K562 (cell line): ENCODE data around the gene MEIOB.

Experiments
- BHLHE40 ChIP-seq: IDR thresholded peaks from 2 replicates; pipeline ENCODE4 v1.6.1; 2011; ENCODE audit warnings: low read length, improper control_type of control experiment
- CREB1 ChIP-seq, 2 experiments: sonication (generic) in 1 of 2; formaldehyde crosslinking in 1 of 2; IDR thresholded peaks; 2 replicates each; pipeline versions ENCODE4 v1.6.1 to v1.8.0; 2012 to 2022; ENCODE audit warnings: inconsistent platforms in 1 of 2, mild to moderate bottlenecking in 1 of 2, missing genetic modification reagents in 1 of 2, moderate library complexity in 1 of 2
- ETS1 ChIP-seq: conservative IDR thresholded peaks from 2 replicates; pipeline ENCODE4 v1.6.1; 2011; ENCODE audit warnings: low read depth, mild to moderate bottlenecking, low read length; ENCODE audit not compliant: control insufficient read depth
- NFIC ChIP-seq: fragments of 450-650 bp; IDR thresholded peaks from 2 replicates; pipeline ENCODE4 v1.6.1; 2017; ENCODE audit warnings: mild to moderate bottlenecking, inconsistent platforms
- SP1 ChIP-seq: sonication (generic); formaldehyde crosslinking; IDR thresholded peaks from 2 replicates; pipeline ENCODE4 v1.8.1; 2022; ENCODE audit warnings: mild to moderate bottlenecking, missing genetic modification reagents
- TEAD1 ChIP-seq, 2 experiments: fragments of 450-650 bp in 1 of 2; sonication (generic) in 1 of 2; formaldehyde crosslinking; IDR thresholded peaks; 2 replicates each; pipeline versions ENCODE4 v1.4.0 to v1.8.0; 2020 to 2022; ENCODE audit warnings: mild to moderate bottlenecking in 2 of 2, missing genetic modification reagents in 1 of 2

DNA sequence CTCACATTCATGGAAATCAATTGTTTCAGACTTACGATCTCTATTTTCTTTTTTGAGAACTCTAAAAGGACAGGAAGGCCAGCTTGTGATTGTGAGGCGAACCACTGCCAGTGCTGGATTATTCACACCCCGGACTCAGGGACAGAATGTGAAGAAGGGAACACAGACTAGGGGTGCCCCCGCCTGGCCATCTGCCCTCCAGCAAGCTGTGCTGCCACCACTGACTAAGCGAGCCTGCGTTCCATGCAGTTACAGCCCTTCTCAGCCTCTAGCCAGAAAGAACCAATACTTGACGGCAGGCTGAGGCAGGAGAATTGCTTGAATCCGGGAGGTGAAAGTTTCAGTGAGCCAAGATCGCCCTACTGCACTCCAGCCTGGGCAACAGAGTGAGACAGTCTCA, 48.1 kb downstream of the MEIOB start:
- TF ChIP-seq TEAD1 (CRISPR knock-in tag; IDR thresholded peaks at IDR 0.05) (no peak), SP1 (CRISPR knock-in tag) (no peak), BHLHE40 (no peak), NFIC (no peak), ETS1 (no peak), CREB1 (IDR thresholded peaks at IDR 0.05) (no peak), CREB1 (CRISPR knock-in tag; IDR thresholded peaks at IDR 0.05) (no peak)
